B cell (primary cell): ENCODE measurements around the gene RSBN1L.

Experiments used
- CTCF ChIP-seq: fragments of 200-600 bp; IDR thresholded peaks from one replicate; pipeline ENCODE4 v1.8.0; 2022; ENCODE audit warnings: antibody characterized with exemption, mild to moderate bottlenecking
- EZH2 ChIP-seq: IDR thresholded peaks from 2 replicates; pipeline ENCODE4 v1.6.1; 2012; ENCODE audit warnings: borderline replicate concordance, low read depth, mild to moderate bottlenecking, moderate library complexity, low read length; ENCODE audit not compliant: insufficient read depth, poor library complexity, severe bottlenecking

GRCh38 chr7:77738382-77738781 is 42.1 kb downstream of the RSBN1L start:
- TF ChIP-seq CTCF (no peak), EZH2 (no peak)
